Peyer's patch (tissue), 4 donors: Measurements from ENCODE around the gene HSPG2.

Experiments used
- CTCF ChIP-seq, 6 experiments: fragments of 450-650 bp in 4 of 6; fragments of 200-600 bp in 2 of 6; sonication (generic) in 1 of 6; IDR thresholded peaks; one replicate each; pipeline ENCODE4 v1.5.1; 2017 to 2019; ENCODE audit warnings: antibody characterized with exemption in 6 of 6, mild to moderate bottlenecking in 3 of 6, moderate library complexity in 1 of 6
- POLR2A ChIP-seq, 2 donors: fragments of 450-650 bp; IDR thresholded peaks; one replicate each; pipeline ENCODE4 v1.5.1; 2017; ENCODE audit warnings: antibody characterized with exemption in 2 of 2, mild to moderate bottlenecking in 2 of 2, moderate library complexity in 2 of 2

- TF ChIP-seq CTCF (IDR thresholded peaks at IDR 0.05) (no peak), POLR2A (IDR thresholded peaks at IDR 0.05) (no peak)
Measured at GRCh38 chr1:21839337-21840037, 97.6 kb downstream of the HSPG2 start.
